CD4-positive, alpha-beta T cell treated with Interleukin-15 for 1 hour (primary cell): ENCODE results near the gene CCDC149.

Experiments used
- DNase-seq: peaks from one replicate; pipeline ENCODE4 v3.0.0-alpha.2; 2020

The CCDC149 gene

GRCh38 chr4:24837781-24838180 lies 75.1 kb downstream of the CCDC149 start:
- DNase-seq = no peak

- no peak for DNase-seq
These were observed 75.5 kb downstream of the CCDC149 start for GRCh38 chr4:24837336-24837735.

GRCh38 chr4:24836661-24837242 lies 76.1 kb downstream of the CCDC149 start:
- DNase-seq = no peak

GRCh38 chr4:24835696-24836095 lies 77.1 kb downstream of the CCDC149 start:
- DNase-seq = no peak

GRCh38 chr4:24831637-24832036 lies 81.2 kb downstream of the CCDC149 start:
- no peak for DNase-seq

GRCh38 chr4:24824720-24825119 lies 88.1 kb downstream of the CCDC149 start:
- DNase-seq = no peak

- no peak for DNase-seq
These were observed 92.3 kb downstream of the CCDC149 start for GRCh38 chr4:24820541-24820940.

GRCh38 chr4:24816797-24817196 lies 96.0 kb downstream of the CCDC149 start:
- no peak for DNase-seq

- DNase-seq = no peak
These were observed 99.1 kb downstream of the CCDC149 start for GRCh38 chr4:24813732-24814131.

- no peak for DNase-seq
These were observed 101.8 kb downstream of the CCDC149 start for GRCh38 chr4:24810871-24811631.

- DNase-seq = no peak
These were observed 102.9 kb downstream of the CCDC149 start for GRCh38 chr4:24809815-24810405.

- DNase-seq = no peak
These were observed 103.5 kb downstream of the CCDC149 start for GRCh38 chr4:24809376-24809775.

GRCh38 chr4:24808955-24809354 lies 103.9 kb downstream of the CCDC149 start:
- no peak for DNase-seq

- no peak for DNase-seq
These were observed 104.6 kb downstream of the CCDC149 start for GRCh38 chr4:24808261-24808660.

- DNase-seq = no peak
These were observed 105.2 kb downstream of the CCDC149 start for GRCh38 chr4:24807611-24808010.

GRCh38 chr4:24806206-24806990 lies 106.4 kb downstream of the CCDC149 start:
- DNase-seq = no peak

- DNase-seq = no peak
These were observed 107.3 kb downstream of the CCDC149 start for GRCh38 chr4:24805566-24805965.

GRCh38 chr4:24805067-24805466 lies 107.8 kb downstream of the CCDC149 start:
- DNase-seq = no peak

- DNase-seq = no peak
These were observed 110.2 kb downstream of the CCDC149 start for GRCh38 chr4:24802648-24803047.

GRCh38 chr4:24801136-24801855 lies 111.5 kb downstream of the CCDC149 start:
- no peak for DNase-seq

GRCh38 chr4:24800325-24800895 lies 112.4 kb downstream of the CCDC149 start:
- no peak for DNase-seq

GRCh38 chr4:24799544-24800324 lies 113.1 kb downstream of the CCDC149 start:
- DNase-seq = no peak
